ENCODE results near the gene ABCA2.

GRCh38 chr9:137071282-137071681, 43.2 kb upstream of the ABCA2 start:
- TF ChIP-seq CTCF (IDR thresholded peaks at IDR 0.05) (no peak), POLR2AphosphoS5 (IDR thresholded peaks at IDR 0.05) (no peak)

All from breast epithelium (tissue), 3 donors.